H1 (cell line): Measurements from ENCODE around the gene ACSM2B. TPM values are rescaled to one million over a fixed set of nuclear protein-coding genes. Genes with fewer than 3 reads are reported as not detected.

Source experiments
- CTCF ChIA-PET: fragments of 300-600 bp; sonication (Branson Sonifier 250); formaldehyde crosslinking; loops from one replicate; lab custom pipeline; 2021; ENCODE audit not compliant: partially characterized antibody; lab: Charles Lee
- POLR2A ChIA-PET: fragments of 300-600 bp; sonication (Branson Sonifier 250); formaldehyde crosslinking; loops from one replicate; lab custom pipeline; 2021; ENCODE audit warnings: inconsistent platforms; ENCODE audit not compliant: partially characterized antibody; lab: Charles Lee
- DNase-seq, 2 experiments: peaks; one replicate each; pipeline versions ENCODE4 v3.0.0 to v3.0.0-alpha.2; 2010 to 2022; ENCODE audit warnings: low spot score in 2 of 2, low read depth in 1 of 2, mixed read lengths in 1 of 2
- FAIRE-seq: peaks from 2 replicates; lab custom pipeline; 2011; peaks lifted over from hg19 to GRCh38; lab: Jason Lieb, UNC
- H2AFZ ChIP-seq: 2 replicates; pipeline ENCODE4 v1.8.1; 2012; ENCODE audit warnings: low read length, inconsistent platforms
- H2AK5ac ChIP-seq: 2 replicates; pipeline ENCODE4 v1.6.1; 2013; ENCODE audit warnings: low read depth, low read length
- H2BK120ac ChIP-seq: replicated peaks from 2 replicates; pipeline ENCODE3; 2013; ENCODE audit warnings: low read depth, low read length, inconsistent platforms
- H2BK12ac ChIP-seq: 2 replicates; pipeline ENCODE4 v1.6.1; 2013; ENCODE audit warnings: low read depth, low read length
- H2BK15ac ChIP-seq: 2 replicates; pipeline ENCODE4 v1.6.1; 2013; ENCODE audit warnings: low read length
- H2BK20ac ChIP-seq: 2 replicates; pipeline ENCODE4 v1.6.1; 2013; ENCODE audit warnings: low read length
- H2BK5ac ChIP-seq: 2 replicates; pipeline ENCODE4 v1.6.1; 2013; ENCODE audit warnings: low read depth, low read length
- H3K14ac ChIP-seq: 2 replicates; pipeline ENCODE4 v1.6.1; 2013; ENCODE audit warnings: inconsistent platforms; ENCODE audit not compliant: insufficient read length
- H3K18ac ChIP-seq: 2 replicates; pipeline ENCODE4 v1.6.1; 2013; ENCODE audit warnings: low read length; ENCODE audit errors: extremely low read depth
- H3K23ac ChIP-seq: 2 replicates; pipeline ENCODE4 v1.6.1; 2013; ENCODE audit warnings: inconsistent platforms; ENCODE audit not compliant: insufficient read length
- H3K23me2 ChIP-seq: 2 replicates; pipeline ENCODE4 v1.6.1; 2013; ENCODE audit warnings: low read depth, low read length
- H3K27ac ChIP-seq: 2 replicates; pipeline ENCODE4 v1.6.1; 2011; ENCODE audit warnings: low read depth, low read length, inconsistent platforms
- H3K27me3 ChIP-seq, 4 experiments: replicated peaks in 1 of 4; 1 replicate in 1 of 4; 2 replicates in 3 of 4; pipeline versions ENCODE4 v1.6.1 to v1.8.1; 2011 to 2013; ENCODE audit warnings: low read length in 3 of 4, mild to moderate bottlenecking in 3 of 4, inconsistent platforms in 2 of 4, mixed read lengths in 2 of 4, moderate library complexity in 1 of 4; ENCODE audit not compliant: control insufficient read depth in 3 of 4, insufficient read depth in 3 of 4; ENCODE audit errors: extremely low read depth in 1 of 4
- H3K36me3 ChIP-seq, 4 experiments: 2 replicates each; pipeline versions ENCODE4 v1.6.1 to v1.8.1; 2011 to 2013; ENCODE audit warnings: mild to moderate bottlenecking in 4 of 4, low read length in 3 of 4, moderate library complexity in 2 of 4, control low read depth in 1 of 4, inconsistent platforms in 1 of 4; ENCODE audit not compliant: insufficient read depth in 4 of 4, control insufficient read depth in 2 of 4
- H3K4ac ChIP-seq: replicated peaks from 2 replicates; pipeline ENCODE3; 2013; ENCODE audit warnings: low read length, low read depth, mixed read lengths, inconsistent platforms; ENCODE audit not compliant: insufficient read length
- H3K4me1 ChIP-seq, 4 experiments: replicated peaks in 1 of 4; 1 replicate in 1 of 4; 2 replicates in 3 of 4; pipeline versions ENCODE4 v1.6.1 to v1.8.1; 2011 to 2013; ENCODE audit warnings: low read length in 3 of 4, inconsistent platforms in 2 of 4, mixed read lengths in 1 of 4; ENCODE audit not compliant: insufficient read depth in 4 of 4, control insufficient read depth in 3 of 4
- H3K4me2 ChIP-seq, 2 experiments: 2 replicates each; pipeline versions ENCODE4 v1.6.1 to v1.8.1; 2011 to 2013; ENCODE audit warnings: low read depth in 2 of 2, low read length in 2 of 2, control low read depth in 1 of 2, inconsistent platforms in 1 of 2, mild to moderate bottlenecking in 1 of 2; ENCODE audit not compliant: insufficient read depth in 1 of 2
- H3K4me3 ChIP-seq, 4 experiments: fragments of 200-600, 300-600 bp in 1 of 4; sonication (generic), shearing (Covaris generic), sonication (Bioruptor Twin) in 1 of 4; 2 replicates each; pipeline versions ENCODE4 v1.5.1 to v1.8.1; 2011 to 2016; ENCODE audit warnings: low read length in 4 of 4, low read depth in 3 of 4, control low read depth in 2 of 4, inconsistent platforms in 2 of 4, mild to moderate bottlenecking in 2 of 4, mixed read lengths in 1 of 4, moderate library complexity in 1 of 4; ENCODE audit not compliant: insufficient read depth in 2 of 4; ENCODE audit errors: extremely low read depth in 1 of 4
- H3K56ac ChIP-seq: replicated peaks from 2 replicates; pipeline ENCODE3; 2013; ENCODE audit warnings: low read depth, mild to moderate bottlenecking, mixed read lengths, low read length, inconsistent platforms; ENCODE audit not compliant: insufficient read length
- H3K79me1 ChIP-seq: 2 replicates; pipeline ENCODE4 v1.6.1; 2013; ENCODE audit warnings: low read depth, low read length, control low read depth
- H3K79me2 ChIP-seq, 2 experiments: 2 replicates each; pipeline versions ENCODE4 v1.6.1 to v1.8.1; 2012 to 2013; ENCODE audit warnings: low read length in 2 of 2, mild to moderate bottlenecking in 2 of 2, inconsistent platforms in 1 of 2; ENCODE audit not compliant: insufficient read depth in 2 of 2, control insufficient read depth in 1 of 2
- H3K9ac ChIP-seq, 4 experiments: replicated peaks in 1 of 4; 1 replicate in 1 of 4; 2 replicates in 3 of 4; pipeline versions ENCODE4 v1.6.1 to v1.8.1; 2011 to 2013; ENCODE audit warnings: low read depth in 3 of 4, low read length in 3 of 4, control low read depth in 2 of 4, mild to moderate bottlenecking in 2 of 4, moderate library complexity in 2 of 4, inconsistent platforms in 1 of 4; ENCODE audit errors: extremely low read depth in 1 of 4
- H3K9me3 ChIP-seq, 2 experiments: 2 replicates each; pipeline versions ENCODE4 v1.6.1 to v1.8.1; 2012 to 2013; ENCODE audit warnings: mild to moderate bottlenecking in 2 of 2, moderate library complexity in 2 of 2, control low read depth in 1 of 2, inconsistent platforms in 1 of 2, low read depth in 1 of 2, low read length in 1 of 2, mixed read lengths in 1 of 2; ENCODE audit not compliant: insufficient read depth in 2 of 2
- H4K20me1 ChIP-seq, 2 experiments: replicated peaks in 1 of 2; 2 replicates each; pipeline versions ENCODE3 to v1.8.1; 2011 to 2013; ENCODE audit warnings: inconsistent platforms in 2 of 2, low read length in 2 of 2, mild to moderate bottlenecking in 1 of 2; ENCODE audit not compliant: insufficient read depth in 2 of 2, control insufficient read depth in 1 of 2
- H4K5ac ChIP-seq: 2 replicates; pipeline ENCODE4 v1.6.1; 2013; ENCODE audit warnings: low read length, low read depth, mixed read lengths, inconsistent platforms; ENCODE audit not compliant: insufficient read length
- H4K8ac ChIP-seq: 2 replicates; pipeline ENCODE4 v1.8.0; 2013; ENCODE audit warnings: mild to moderate bottlenecking, moderate library complexity, low read length, inconsistent platforms; ENCODE audit not compliant: insufficient read depth; ENCODE audit errors: extremely low read depth
- H4K91ac ChIP-seq: replicated peaks from 2 replicates; pipeline ENCODE3; 2013; ENCODE audit warnings: low read length, mixed read lengths, inconsistent platforms; ENCODE audit not compliant: insufficient read length
- CHD1 ChIP-seq: IDR thresholded peaks from 2 replicates; pipeline ENCODE4 v1.6.1; 2012; ENCODE audit warnings: low read depth, low read length, improper control_type of control experiment
- FOSL1 ChIP-seq: IDR thresholded peaks from 2 replicates; pipeline ENCODE4 v1.6.1; 2011; ENCODE audit warnings: mild to moderate bottlenecking, low read depth, low read length, moderate library complexity; ENCODE audit not compliant: insufficient read depth
- GABPA ChIP-seq: IDR thresholded peaks from 2 replicates; pipeline ENCODE4 v1.6.1; 2011; ENCODE audit warnings: mild to moderate bottlenecking, low read length, moderate library complexity, borderline replicate concordance; ENCODE audit not compliant: insufficient read depth
- SIX5 ChIP-seq: IDR thresholded peaks from 2 replicates; pipeline ENCODE4 v1.6.1; 2011; ENCODE audit warnings: mild to moderate bottlenecking, low read depth, low read length
- whole genome bisulfite sequencing, 2 experiments: shearing (Covaris generic) in 1 of 2; methylation state at CpG; one replicate each; pipeline versions ENCODE4 v1.1.6 to v1.1.7; 2013 to 2015; ENCODE audit warnings: low lambda C conversion rate in 2 of 2, mixed read lengths in 2 of 2, inconsistent platforms in 1 of 2, low coverage in 1 of 2, missing lambda C conversion rate in 1 of 2; ENCODE audit not compliant: insufficient replicate concordance in 2 of 2, insufficient coverage in 1 of 2, insufficient read length in 1 of 2; ENCODE audit errors: extremely low coverage in 1 of 2, missing lambda C conversion rate in 1 of 2; 5-methylcytosine and 5-hydroxymethylcytosine counted together
- polyA plus RNA-seq, 7 experiments: library from polyadenylated mRNA; depleted of rRNA in 3 of 7; stranded (reverse) in 5 of 7; unstranded in 2 of 7; fragments of >200 nt in 5 of 7; fragments of 200-250 nt in 2 of 7; gene quantifications; 1 replicate in 5 of 7; 2 replicates in 1 of 7; 4 replicates in 1 of 7; pipeline versions ENCODE4 v1.2.1 to v1.2.3, GENCODE V29; 2011 to 2013; ENCODE audit warnings: missing spikeins in 2 of 7, mixed read lengths in 2 of 7
- total RNA-seq: library from RNA; stranded (reverse); fragmentation: NEBNext Ultra II Directional; extraction: Animal tissue kit (Norgen Biotek cat#: 25700); gene quantifications from 2 replicates; pipeline ENCODE4 v1.2.1, GENCODE V29; 2021
- TF ChIP-seq, protein P1 (sequence below): IDR thresholded peaks from 2 replicates; pipeline ENCODE4 v1.6.1; 2011; ENCODE audit warnings: low read length, improper control_type of control experiment

The ACSM2B gene
- total and polyA plus RNA-seq, 2 of the 8 experiments (the other 6 are each of a cell fraction or from before 2014, with no cell fraction given): not detected

DNA sequence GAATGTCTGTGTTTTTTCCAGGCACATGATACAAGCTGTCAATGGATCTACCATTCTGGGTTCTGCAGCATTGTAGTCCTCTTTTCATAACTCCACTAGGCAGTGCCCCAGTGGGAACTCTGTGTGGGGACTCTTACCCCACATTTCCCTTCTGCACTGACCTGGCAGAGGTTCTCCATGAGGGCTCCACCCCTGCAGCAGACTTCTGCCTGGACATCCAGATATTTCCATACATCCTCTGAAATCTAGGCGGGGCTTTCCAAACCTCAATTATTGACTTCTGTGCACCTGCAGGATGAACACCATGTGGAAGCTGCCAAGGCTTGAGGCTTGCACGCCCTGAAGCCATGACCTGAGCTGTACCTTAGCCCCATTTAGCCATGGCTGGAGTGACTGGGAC is 68.9 kb downstream of the ACSM2B start:
- H3K56ac ChIP-seq: no peak overlapping the region
- H4K20me1 ChIP-seq: no peaks in the 10 kb centered on the region
- H2BK5ac ChIP-seq: no peak overlapping the region
- no peak overlapping the region for H3K4ac ChIP-seq
- H4K5ac ChIP-seq: no peak overlapping the region
- H2AK5ac ChIP-seq: no peak overlapping the region
- no peak overlapping the region for H2BK120ac ChIP-seq
- H3K4me1 ChIP-seq: no peaks in the 10 kb centered on the region
- no peak overlapping the region for H3K4me2 ChIP-seq
- H3K4me3 ChIP-seq: no peak overlapping the region
- no peak overlapping the region for H2BK20ac ChIP-seq
- ChIA-PET POLR2A (no interaction called here), CTCF (no interaction called here)
- no peak overlapping the region for H2AFZ ChIP-seq
- DNase-seq (no peak), FAIRE-seq (no peak)
- H4K8ac ChIP-seq: no peak overlapping the region
- H3K9me3 ChIP-seq: peaks cover 30 to 47% of the 10 kb centered on the region in 2 experiments
- H3K18ac ChIP-seq: no peak overlapping the region
- H3K23ac ChIP-seq: no peak overlapping the region
- H2BK12ac ChIP-seq: no peak overlapping the region
- H3K79me2 ChIP-seq: no peaks in the 10 kb centered on the region
- H2BK15ac ChIP-seq: no peak overlapping the region
- H3K27ac ChIP-seq: no peak overlapping the region
- no peaks in the 10 kb centered on the region for H3K36me3 ChIP-seq
- H3K9ac ChIP-seq: no peak overlapping the region
- H3K79me1 ChIP-seq: no peaks in the 10 kb centered on the region
- no peak overlapping the region for H3K14ac ChIP-seq
- TF ChIP-seq, protein P1, sequence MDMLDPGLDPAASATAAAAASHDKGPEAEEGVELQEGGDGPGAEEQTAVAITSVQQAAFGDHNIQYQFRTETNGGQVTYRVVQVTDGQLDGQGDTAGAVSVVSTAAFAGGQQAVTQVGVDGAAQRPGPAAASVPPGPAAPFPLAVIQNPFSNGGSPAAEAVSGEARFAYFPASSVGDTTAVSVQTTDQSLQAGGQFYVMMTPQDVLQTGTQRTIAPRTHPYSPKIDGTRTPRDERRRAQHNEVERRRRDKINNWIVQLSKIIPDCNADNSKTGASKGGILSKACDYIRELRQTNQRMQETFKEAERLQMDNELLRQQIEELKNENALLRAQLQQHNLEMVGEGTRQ: no peak
- TF ChIP-seq FOSL1 (no peak), GABPA (no peak), CHD1 (no peak), SIX5 (no peak)
- no peak overlapping the region for H4K91ac ChIP-seq
- WGBS, 2 experiments: 75% methylated on average over 2 of the region's 2 CpGs; no CpG with 5 or more reads in 1 of the 2 experiments
- H3K27me3 ChIP-seq: no peaks in the 10 kb centered on the region
- H3K23me2 ChIP-seq: no peaks in the 10 kb centered on the region
